HG03060 (cell line): ENCODE data around the gene COX4I1.

Experiments used
- ATAC-seq: cut with Tn5 transposase; IDR thresholded peaks from one replicate; pipeline ENCODE4 v1.9.1; 2021; ENCODE audit warnings: low read depth, moderate number of reproducible peaks; ENCODE audit not compliant: unreplicated experiment

COX4I1 gene

GRCh38 chr16:85838381-85838780 is 38.9 kb downstream of the COX4I1 start:
- no peak for ATAC-seq

GRCh38 chr16:85838876-85839585 is 39.5 kb downstream of the COX4I1 start:
- ATAC-seq, result no peak

- no peak for ATAC-seq
These were observed 40.3 kb downstream of the COX4I1 start for GRCh38 chr16:85839681-85840240.

GRCh38 chr16:85840395-85840794 is 40.9 kb downstream of the COX4I1 start:
- no peak for ATAC-seq

GRCh38 chr16:85840801-85841200 is 41.3 kb downstream of the COX4I1 start:
- no peak for ATAC-seq

GRCh38 chr16:85842435-85842834 is 42.9 kb downstream of the COX4I1 start:
- no peak for ATAC-seq

GRCh38 chr16:85842848-85843247 is 43.4 kb downstream of the COX4I1 start:
- no peak for ATAC-seq

- ATAC-seq, result no peak
These were observed 44.1 kb downstream of the COX4I1 start for GRCh38 chr16:85843471-85844168.

GRCh38 chr16:85844169-85844481 is 44.6 kb downstream of the COX4I1 start:
- no peak for ATAC-seq

- ATAC-seq, result no peak
These were observed 45.3 kb downstream of the COX4I1 start for GRCh38 chr16:85844786-85845185.

GRCh38 chr16:85845266-85845665 is 45.8 kb downstream of the COX4I1 start:
- no peak for ATAC-seq

- no peak for ATAC-seq
These were observed 47.0 kb downstream of the COX4I1 start for GRCh38 chr16:85846461-85846860.

- ATAC-seq, result no peak
These were observed 47.5 kb downstream of the COX4I1 start for GRCh38 chr16:85847036-85847435.

- no peak for ATAC-seq
These were observed 48.4 kb downstream of the COX4I1 start for GRCh38 chr16:85847681-85848601.

- ATAC-seq, result no peak
These were observed 49.5 kb downstream of the COX4I1 start for GRCh38 chr16:85848986-85849385.

GRCh38 chr16:85849388-85849787 is 49.9 kb downstream of the COX4I1 start:
- no peak for ATAC-seq

GRCh38 chr16:85850344-85850880 is 50.9 kb downstream of the COX4I1 start:
- ATAC-seq, result no peak

GRCh38 chr16:85851034-85851785 is 51.7 kb downstream of the COX4I1 start:
- ATAC-seq, result no peak

- no peak for ATAC-seq
These were observed 54.4 kb downstream of the COX4I1 start for GRCh38 chr16:85853547-85854545.
